HEK293T (cell line): Measurements from ENCODE around the gene TOMM40L.

Source experiments
- CTCF ChIA-PET: fragments of 350-600 bp; formaldehyde crosslinking; extraction: SDS; loops from one replicate; lab custom pipeline; 2021; ENCODE audit warnings: antibody characterized with exemption, inconsistent platforms; lab: Yijun Ruan, JAX
- POLR2A ChIA-PET: fragments of 350-600 bp; formaldehyde crosslinking; extraction: SDS; loops from one replicate; lab custom pipeline; 2020; ENCODE audit warnings: antibody characterized with exemption, inconsistent platforms; lab: Yijun Ruan, JAX
- DNase-seq: peaks from one replicate; pipeline ENCODE4 v3.0.0; 2012; ENCODE audit warnings: mixed read lengths; ENCODE audit errors: extremely low spot score
- ARNT ChIP-seq: fragments of 450-650 bp; IDR thresholded peaks from 2 replicates; pipeline ENCODE4 v1.6.1; 2017; ENCODE audit warnings: mild to moderate bottlenecking
- BHLHE40 ChIP-seq: fragments of 450-650 bp; IDR thresholded peaks from 2 replicates; pipeline ENCODE4 v1.6.1; 2016; ENCODE audit warnings: mild to moderate bottlenecking, moderate library complexity, borderline replicate concordance
- CTBP1 ChIP-seq: fragments of 450-650 bp; IDR thresholded peaks from 2 replicates; pipeline ENCODE4 v1.6.1; 2016; ENCODE audit warnings: borderline replicate concordance
- ELF4 ChIP-seq: fragments of 450-650 bp; IDR thresholded peaks from 2 replicates; pipeline ENCODE4 v1.6.1; 2017; ENCODE audit warnings: antibody characterized with exemption
- FOXA1 ChIP-seq: fragments of 450-650 bp; IDR thresholded peaks from 2 replicates; pipeline ENCODE4 v1.6.1; 2016; ENCODE audit warnings: mild to moderate bottlenecking
- FOXK2 ChIP-seq: fragments of 450-650 bp; IDR thresholded peaks from 2 replicates; pipeline ENCODE4 v1.6.1; 2016; ENCODE audit warnings: mild to moderate bottlenecking
- FOXM1 ChIP-seq: fragments of 450-650 bp; IDR thresholded peaks from 2 replicates; pipeline ENCODE4 v1.6.1; 2017; ENCODE audit warnings: mild to moderate bottlenecking, borderline replicate concordance
- HDGF ChIP-seq: fragments of 450-650 bp; IDR thresholded peaks from 2 replicates; pipeline ENCODE4 v1.6.1; 2017; ENCODE audit warnings: antibody characterized with exemption, borderline replicate concordance
- L3MBTL2 ChIP-seq: fragments of 450-650 bp; conservative IDR thresholded peaks from 2 replicates; pipeline ENCODE4 v1.6.1; 2016; ENCODE audit warnings: mild to moderate bottlenecking
- LEF1 ChIP-seq: fragments of 450-650 bp; IDR thresholded peaks from 2 replicates; pipeline ENCODE4 v1.6.1; 2017; ENCODE audit warnings: mild to moderate bottlenecking, borderline replicate concordance
- NFRKB ChIP-seq: fragments of 450-650 bp; IDR thresholded peaks from 2 replicates; pipeline ENCODE4 v1.6.1; 2016; ENCODE audit warnings: mild to moderate bottlenecking, moderate library complexity
- SP1 ChIP-seq: fragments of 450-650 bp; IDR thresholded peaks from 2 replicates; pipeline ENCODE4 v1.6.1; 2017
- SUZ12 ChIP-seq: fragments of 450-650 bp; IDR thresholded peaks from 2 replicates; pipeline ENCODE4 v1.6.1; 2016; ENCODE audit warnings: mild to moderate bottlenecking
- TARDBP ChIP-seq: fragments of 450-650 bp; IDR thresholded peaks from 2 replicates; pipeline ENCODE4 v1.6.1; 2016
- ZNF384 ChIP-seq: fragments of 450-650 bp; IDR thresholded peaks from 2 replicates; pipeline ENCODE4 v1.6.1; 2016
- TF ChIP-seq, protein P1 (sequence below): fragments of 450-650 bp; IDR thresholded peaks from 2 replicates; pipeline ENCODE4 v1.6.1; 2016

The TOMM40L gene

DNA sequence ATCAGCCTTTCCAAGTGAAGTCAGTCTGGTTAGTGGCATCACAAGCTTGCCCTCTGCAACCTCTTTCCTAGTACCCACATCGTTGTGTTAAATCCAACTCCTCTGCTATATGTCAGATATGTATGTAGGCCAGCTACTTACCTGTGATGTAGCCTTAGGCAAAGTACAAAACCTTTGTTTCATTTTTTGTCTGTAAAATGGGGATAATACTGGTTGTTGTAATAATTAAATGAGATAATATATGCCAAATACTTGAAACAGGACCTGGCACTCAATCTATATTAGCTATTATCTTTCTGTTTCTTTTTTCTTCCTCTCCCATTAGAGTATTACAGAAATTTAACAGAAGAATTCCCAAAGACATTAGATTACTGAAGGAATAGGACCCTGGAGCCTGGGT is 33.9 kb downstream of the TOMM40L start:
- no peak for TF ChIP-seq HDGF
- TF ChIP-seq NFRKB, result no peak
- no peak for TF ChIP-seq ZNF384
- TF ChIP-seq SUZ12, result no peak
- TF ChIP-seq LEF1, result no peak
- POLR2A ChIA-PET, result no interaction called here
- CTCF ChIA-PET, result interaction anchor here (1.1 to 1.2 kb wide), 2 partner anchors 31 to 122 kb away, joined by 3 read pairs; no protein-coding TSS in a partner anchor
- DNase-seq, result no peak

DNA sequence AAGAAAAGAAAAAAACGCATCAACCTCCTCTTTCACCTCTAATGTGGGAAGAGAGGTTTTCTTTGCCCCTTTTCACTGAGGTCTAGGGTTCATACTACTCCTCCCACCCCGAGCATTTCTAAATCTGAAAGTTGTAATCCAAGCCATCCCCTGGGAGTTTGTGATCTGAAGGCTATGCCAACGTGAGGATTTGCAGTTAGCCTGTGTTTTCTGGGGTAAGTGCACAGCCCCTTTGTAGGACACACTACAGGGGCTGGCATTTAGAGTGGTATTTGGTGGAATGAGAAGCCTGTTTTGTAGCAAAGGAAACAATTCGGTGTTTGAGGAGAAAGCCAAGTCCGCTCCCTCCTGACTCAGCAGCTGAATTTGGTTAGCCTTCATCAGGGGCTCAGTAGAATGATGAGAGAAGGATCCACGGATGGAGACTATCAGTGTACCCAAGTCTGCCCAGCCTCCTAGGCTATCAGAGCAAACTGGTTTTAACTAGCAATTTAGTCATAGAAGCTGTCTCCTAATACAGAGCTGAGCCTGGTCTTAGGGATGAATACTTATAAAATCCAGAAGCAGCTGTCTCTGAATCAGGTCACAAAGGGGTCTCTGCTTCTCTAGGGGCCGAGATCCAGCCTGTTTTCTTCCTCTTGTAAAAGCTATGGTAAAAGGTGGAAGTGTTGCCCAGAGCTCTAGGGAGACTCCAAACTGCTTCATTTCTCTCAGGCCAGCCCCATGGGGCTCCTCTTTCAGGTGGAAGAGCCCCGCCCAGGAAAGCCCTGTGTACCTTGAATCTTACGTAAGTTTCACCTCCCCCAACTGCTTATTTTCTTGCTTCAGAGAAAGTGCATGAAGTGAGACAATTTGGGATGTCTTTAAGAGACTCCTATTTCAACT is 34.8 kb downstream of the TOMM40L start:
- no peak for DNase-seq
- CTCF ChIA-PET, result interaction anchor here (1.1 to 1.2 kb wide), 2 partner anchors 31 to 121 kb away, joined by 3 read pairs; no protein-coding TSS in a partner anchor
- POLR2A ChIA-PET, result no interaction called here
- TF ChIP-seq ELF4 (no peak), ZNF384 (no peak), TARDBP (no peak), BHLHE40 (no peak), HDGF (no peak), SUZ12 (no peak), FOXK2 (no peak), ARNT (no peak), FOXM1 (no peak), LEF1 (no peak), CTBP1 (no peak), L3MBTL2 (no peak), SP1 (no peak), NFRKB (no peak)
- TF ChIP-seq, protein P1, sequence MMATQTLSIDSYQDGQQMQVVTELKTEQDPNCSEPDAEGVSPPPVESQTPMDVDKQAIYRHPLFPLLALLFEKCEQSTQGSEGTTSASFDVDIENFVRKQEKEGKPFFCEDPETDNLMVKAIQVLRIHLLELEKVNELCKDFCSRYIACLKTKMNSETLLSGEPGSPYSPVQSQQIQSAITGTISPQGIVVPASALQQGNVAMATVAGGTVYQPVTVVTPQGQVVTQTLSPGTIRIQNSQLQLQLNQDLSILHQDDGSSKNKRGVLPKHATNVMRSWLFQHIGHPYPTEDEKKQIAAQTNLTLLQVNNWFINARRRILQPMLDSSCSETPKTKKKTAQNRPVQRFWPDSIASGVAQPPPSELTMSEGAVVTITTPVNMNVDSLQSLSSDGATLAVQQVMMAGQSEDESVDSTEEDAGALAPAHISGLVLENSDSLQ, result no peak

DNA sequence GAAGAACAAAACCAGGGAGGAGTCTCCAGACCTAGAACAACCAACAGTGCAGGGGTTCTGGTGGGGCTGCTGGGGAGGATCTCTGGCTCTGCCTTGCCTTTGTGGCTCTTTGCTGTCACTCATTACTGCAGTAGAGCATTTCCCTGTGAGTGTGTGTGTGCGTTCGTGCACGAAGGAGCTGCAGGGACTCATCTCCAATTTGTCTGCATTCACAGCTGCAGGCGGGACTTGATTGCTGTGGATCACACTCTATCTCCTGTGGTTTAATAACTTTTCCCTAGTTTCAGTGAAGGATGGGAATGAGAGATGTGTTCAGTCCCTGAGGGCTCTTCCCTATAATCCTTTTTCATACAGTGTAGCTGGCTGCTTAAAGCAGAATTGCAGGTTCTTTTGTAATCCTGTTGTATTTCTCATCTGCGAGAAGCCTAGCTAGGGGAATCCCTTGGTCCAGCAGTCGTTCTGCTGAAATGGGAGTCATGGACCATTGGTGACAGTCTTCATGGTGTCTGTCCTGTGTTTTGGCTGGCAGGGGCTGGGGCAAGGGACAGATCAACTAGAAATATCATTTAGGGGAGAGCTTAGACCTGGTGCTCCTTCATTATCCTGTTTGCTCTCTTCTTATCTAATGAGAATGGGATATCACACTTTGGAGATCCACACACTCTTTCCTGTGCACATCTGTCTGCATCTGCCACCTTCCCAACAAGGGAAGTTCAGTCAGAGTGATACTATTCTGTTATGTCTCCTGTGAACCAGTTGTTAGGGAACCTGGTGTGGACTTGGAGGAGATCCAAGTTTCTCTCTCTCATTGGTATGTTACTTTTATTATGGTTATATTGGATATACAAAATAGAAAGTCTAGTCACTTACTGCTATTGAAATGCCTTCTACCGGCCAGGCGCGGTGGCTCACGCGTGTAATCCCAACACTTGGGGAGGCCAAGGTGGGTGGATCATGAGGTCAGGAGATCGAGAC is 35.7 kb downstream of the TOMM40L start:
- ChIA-PET CTCF (no interaction called here), POLR2A (interaction anchor here (0.9 kb wide), 1 partner anchor 36 kb away, joined by 3 read pairs; the partner anchor contains the start of gene TOMM40L)
- no peak for DNase-seq
- TF ChIP-seq FOXK2 (no peak), CTBP1 (no peak), ELF4 (no peak), TARDBP (no peak), SUZ12 (no peak), NFRKB (no peak), HDGF (no peak), ZNF384 (no peak)
- TF ChIP-seq, protein P1, result peak; percentile 24; the same call in 1 of the 2 replicates

- CTCF ChIA-PET, result interaction anchor here (1.2 kb wide), 1 partner anchor 117 kb away, joined by 3 read pairs; no protein-coding TSS in a partner anchor
- TF ChIP-seq SUZ12 (no peak), BHLHE40 (no peak), FOXA1 (no peak), ZNF384 (no peak)
- POLR2A ChIA-PET, result no interaction called here
- DNase-seq, result no peak
These were observed 39.4 kb downstream of the TOMM40L start for GRCh38 chr1:161265305-161265704.

DNA sequence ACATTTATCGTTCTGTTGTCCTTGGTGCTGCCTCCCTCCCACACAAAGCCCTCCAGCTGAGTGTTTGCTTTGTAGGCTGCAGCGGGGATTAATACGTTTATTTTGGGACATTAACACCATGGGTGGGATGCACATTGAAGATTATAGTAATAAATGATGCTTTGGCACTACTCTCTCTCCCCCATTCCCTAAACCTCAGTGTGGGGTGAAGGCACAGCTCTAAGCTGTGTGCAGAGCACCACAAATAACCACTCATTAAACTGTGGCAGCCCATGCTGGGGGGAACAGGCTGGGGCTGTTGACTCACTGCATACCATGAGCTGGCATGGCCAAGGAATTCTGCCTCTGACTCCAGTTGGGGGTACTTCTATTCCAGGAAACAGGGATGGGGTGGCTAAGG is 40.3 kb downstream of the TOMM40L start:
- no peak for TF ChIP-seq FOXA1
- TF ChIP-seq FOXK2, result no peak
- TF ChIP-seq SP1, result no peak
- no peak for TF ChIP-seq HDGF
- TF ChIP-seq NFRKB, result no peak
- TF ChIP-seq SUZ12, result no peak
- TF ChIP-seq ELF4, result no peak
- no peak for TF ChIP-seq L3MBTL2
- no peak for TF ChIP-seq ZNF384
- no peak for TF ChIP-seq TARDBP
- no peak for TF ChIP-seq BHLHE40
- TF ChIP-seq, protein P1, result no peak
- TF ChIP-seq CTBP1, result no peak
- no peak for TF ChIP-seq FOXM1
- TF ChIP-seq ARNT, result no peak
- CTCF ChIA-PET, result interaction anchor here (0.7 to 1.2 kb wide), 3 partner anchors 25 to 116 kb away, joined by 3 to 4 read pairs (median 3); partner anchors contain the start of gene TOMM40L
- POLR2A ChIA-PET, result no interaction called here
- DNase-seq, result no peak
